H1 (cell line): Measurements from ENCODE around the gene KCNQ1OT1.

Experiments
- CBX5 ChIP-seq: fragments of 300-800, 300-1000 bp; sonication (generic); IDR thresholded peaks from 2 replicates; pipeline ENCODE4 v1.7.1; 2016; ENCODE audit warnings: antibody characterized with exemption, low read length, low read depth
- EGR1 ChIP-seq: IDR thresholded peaks from 2 replicates; pipeline ENCODE4 v1.6.1; 2011; ENCODE audit warnings: low read depth, low read length, borderline replicate concordance
- EP300 ChIP-seq, 2 experiments: IDR thresholded peaks; 1 replicate in 1 of 2; 2 replicates in 1 of 2; pipeline ENCODE4 v1.6.1; 2011 to 2012; ENCODE audit warnings: low read depth in 2 of 2, low read length in 2 of 2, mild to moderate bottlenecking in 2 of 2, borderline replicate concordance in 1 of 2, inconsistent platforms in 1 of 2, moderate library complexity in 1 of 2
- EZH2 ChIP-seq: fragments of 200-600 bp; sonication (generic); IDR thresholded peaks from 2 replicates; pipeline ENCODE4 v1.7.1; 2012; ENCODE audit warnings: low read depth, mild to moderate bottlenecking, moderate library complexity, low read length, inconsistent platforms; ENCODE audit not compliant: severe bottlenecking
- GABPA ChIP-seq: IDR thresholded peaks from 2 replicates; pipeline ENCODE4 v1.6.1; 2011; ENCODE audit warnings: mild to moderate bottlenecking, low read length, moderate library complexity, borderline replicate concordance; ENCODE audit not compliant: insufficient read depth
- HDAC2 ChIP-seq, 2 experiments: fragments of 300-600 bp in 1 of 2; sonication (generic) in 1 of 2; IDR thresholded peaks; 2 replicates each; pipeline ENCODE4 v1.6.1; 2011 to 2012; ENCODE audit warnings: low read depth in 2 of 2, low read length in 2 of 2, mild to moderate bottlenecking in 2 of 2, moderate library complexity in 2 of 2, borderline replicate concordance in 1 of 2, inconsistent platforms in 1 of 2
- HDAC6 ChIP-seq: IDR thresholded peaks from one replicate; pipeline ENCODE4 v1.7.1; 2012; ENCODE audit warnings: low read depth, mild to moderate bottlenecking, inconsistent platforms, low read length, moderate library complexity
- POLR2A ChIP-seq, 2 experiments: IDR thresholded peaks; 1 replicate in 1 of 2; 2 replicates in 1 of 2; pipeline ENCODE4 v1.6.1; 2011; ENCODE audit warnings: low read depth in 2 of 2, low read length in 2 of 2, mild to moderate bottlenecking in 2 of 2; ENCODE audit errors: control extremely low read depth in 1 of 2
- POLR2AphosphoS5 ChIP-seq: IDR thresholded peaks from 2 replicates; pipeline ENCODE4 v1.6.1; 2011; ENCODE audit warnings: low read depth, low read length
- RAD21 ChIP-seq, 2 experiments: IDR thresholded peaks in 1 of 2; conservative IDR thresholded peaks in 1 of 2; 2 replicates each; pipeline ENCODE4 v1.6.1; 2011; ENCODE audit warnings: low read depth in 2 of 2, low read length in 2 of 2, improper control_type of control experiment in 1 of 2, inconsistent platforms in 1 of 2, mild to moderate bottlenecking in 1 of 2, moderate library complexity in 1 of 2
- RFX5 ChIP-seq: IDR thresholded peaks from 2 replicates; pipeline ENCODE4 v1.6.1; 2011; ENCODE audit warnings: low read depth, low read length, improper control_type of control experiment, borderline replicate concordance
- TF ChIP-seq, protein P1 (sequence below), 3 experiments: IDR thresholded peaks; 1 replicate in 2 of 3; 2 replicates in 1 of 3; pipeline versions ENCODE4 v1.5.1 to v1.6.1; 2011; ENCODE audit warnings: low read length in 3 of 3, mild to moderate bottlenecking in 3 of 3, inconsistent platforms in 2 of 3, low read depth in 1 of 3, moderate library complexity in 1 of 3; ENCODE audit not compliant: insufficient read depth in 1 of 3; ENCODE audit errors: control extremely low read depth in 1 of 3
- TF ChIP-seq, protein P2 (sequence below): IDR thresholded peaks from 2 replicates; pipeline ENCODE4 v1.6.1; 2012; ENCODE audit warnings: inconsistent platforms
- TF ChIP-seq, protein P3 (sequence below): IDR thresholded peaks from 2 replicates; pipeline ENCODE4 v1.6.1; 2012; ENCODE audit warnings: low read length, inconsistent platforms

DNA sequence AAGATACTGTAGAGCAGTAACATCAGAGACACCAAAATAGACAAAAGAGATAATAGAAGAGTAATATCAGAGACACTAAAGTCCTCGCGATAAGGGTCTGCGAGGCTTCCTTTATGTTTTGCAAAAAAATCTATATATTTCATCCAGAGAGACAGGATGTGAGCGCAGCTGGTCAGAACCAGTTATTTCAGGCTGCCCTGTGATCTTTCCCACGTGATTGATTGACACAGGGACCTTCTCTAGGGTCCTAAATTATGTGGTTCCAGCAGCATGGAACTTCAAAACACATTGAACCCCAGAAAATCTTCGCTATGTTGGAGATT lies 136.9 kb downstream of the KCNQ1OT1 start:
- TF ChIP-seq, protein P1, sequence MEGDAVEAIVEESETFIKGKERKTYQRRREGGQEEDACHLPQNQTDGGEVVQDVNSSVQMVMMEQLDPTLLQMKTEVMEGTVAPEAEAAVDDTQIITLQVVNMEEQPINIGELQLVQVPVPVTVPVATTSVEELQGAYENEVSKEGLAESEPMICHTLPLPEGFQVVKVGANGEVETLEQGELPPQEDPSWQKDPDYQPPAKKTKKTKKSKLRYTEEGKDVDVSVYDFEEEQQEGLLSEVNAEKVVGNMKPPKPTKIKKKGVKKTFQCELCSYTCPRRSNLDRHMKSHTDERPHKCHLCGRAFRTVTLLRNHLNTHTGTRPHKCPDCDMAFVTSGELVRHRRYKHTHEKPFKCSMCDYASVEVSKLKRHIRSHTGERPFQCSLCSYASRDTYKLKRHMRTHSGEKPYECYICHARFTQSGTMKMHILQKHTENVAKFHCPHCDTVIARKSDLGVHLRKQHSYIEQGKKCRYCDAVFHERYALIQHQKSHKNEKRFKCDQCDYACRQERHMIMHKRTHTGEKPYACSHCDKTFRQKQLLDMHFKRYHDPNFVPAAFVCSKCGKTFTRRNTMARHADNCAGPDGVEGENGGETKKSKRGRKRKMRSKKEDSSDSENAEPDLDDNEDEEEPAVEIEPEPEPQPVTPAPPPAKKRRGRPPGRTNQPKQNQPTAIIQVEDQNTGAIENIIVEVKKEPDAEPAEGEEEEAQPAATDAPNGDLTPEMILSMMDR (IDR thresholded peaks at IDR 0.05; ENCODE audit: control extremely low read depth in 1 of 3, insufficient read depth in 1 of 3, low read depth in 1 of 3, low read length in 3 of 3): no peak
- TF ChIP-seq POLR2A (IDR thresholded peaks at IDR 0.05; ENCODE audit: control extremely low read depth in 1 of 2, low read depth in 2 of 2, low read length in 2 of 2) (no peak), RFX5 (no peak), RAD21 (IDR thresholded peaks at IDR 0.05 in 1 of 2, conservative IDR thresholded peaks at IDR 0.05 in 1 of 2; ENCODE audit: low read depth in 2 of 2, low read length in 2 of 2) (no peak), POLR2AphosphoS5 (no peak), EGR1 (no peak), EZH2 (no peak), HDAC2 (IDR thresholded peaks at IDR 0.05; ENCODE audit: borderline replicate concordance in 1 of 2, low read depth in 2 of 2, low read length in 2 of 2) (no peak), GABPA (no peak), CBX5 (no peak), HDAC6 (no peak), EP300 (IDR thresholded peaks at IDR 0.05; ENCODE audit: borderline replicate concordance in 1 of 2, low read depth in 2 of 2, low read length in 2 of 2) (no peak)
- TF ChIP-seq, protein P2, sequence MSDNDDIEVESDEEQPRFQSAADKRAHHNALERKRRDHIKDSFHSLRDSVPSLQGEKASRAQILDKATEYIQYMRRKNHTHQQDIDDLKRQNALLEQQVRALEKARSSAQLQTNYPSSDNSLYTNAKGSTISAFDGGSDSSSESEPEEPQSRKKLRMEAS: no peak
- TF ChIP-seq, protein P3, sequence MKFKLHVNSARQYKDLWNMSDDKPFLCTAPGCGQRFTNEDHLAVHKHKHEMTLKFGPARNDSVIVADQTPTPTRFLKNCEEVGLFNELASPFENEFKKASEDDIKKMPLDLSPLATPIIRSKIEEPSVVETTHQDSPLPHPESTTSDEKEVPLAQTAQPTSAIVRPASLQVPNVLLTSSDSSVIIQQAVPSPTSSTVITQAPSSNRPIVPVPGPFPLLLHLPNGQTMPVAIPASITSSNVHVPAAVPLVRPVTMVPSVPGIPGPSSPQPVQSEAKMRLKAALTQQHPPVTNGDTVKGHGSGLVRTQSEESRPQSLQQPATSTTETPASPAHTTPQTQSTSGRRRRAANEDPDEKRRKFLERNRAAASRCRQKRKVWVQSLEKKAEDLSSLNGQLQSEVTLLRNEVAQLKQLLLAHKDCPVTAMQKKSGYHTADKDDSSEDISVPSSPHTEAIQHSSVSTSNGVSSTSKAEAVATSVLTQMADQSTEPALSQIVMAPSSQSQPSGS: no peak
